HepG2 (cell line): ENCODE results near the gene FOCAD.

Experiments used
- EZH2 ChIP-seq: conservative IDR thresholded peaks from 2 replicates; pipeline ENCODE4 v1.6.1; 2012; ENCODE audit warnings: mild to moderate bottlenecking, low read depth, low read length, moderate library complexity
- GABPB1 ChIP-seq: IDR thresholded peaks from 2 replicates; pipeline ENCODE4 v1.6.1; 2016; ENCODE audit warnings: mild to moderate bottlenecking, missing genetic modification reagents, moderate library complexity, missing compliant biosample characterization
- KLF15 ChIP-seq: sonication (generic); formaldehyde crosslinking; IDR thresholded peaks from 2 replicates; pipeline ENCODE4 v1.8.1; 2023; ENCODE audit warnings: borderline replicate concordance, mild to moderate bottlenecking, inconsistent platforms, missing genetic modification reagents, mixed read lengths
- MLX ChIP-seq: IDR thresholded peaks from 2 replicates; pipeline ENCODE4 v1.6.1; 2016
- NCOA2 ChIP-seq: sonication (generic); formaldehyde crosslinking; IDR thresholded peaks from 2 replicates; pipeline ENCODE4 v1.8.0; 2022; ENCODE audit warnings: inconsistent platforms
- NFRKB ChIP-seq: fragments of 450-650 bp; IDR thresholded peaks from 2 replicates; pipeline ENCODE4 v1.6.1; 2017
- POLR2AphosphoS5 ChIP-seq: IDR thresholded peaks from 2 replicates; pipeline ENCODE4 v1.6.1; 2012; ENCODE audit warnings: low read depth, low read length
- SETDB1 ChIP-seq: sonication (generic); formaldehyde crosslinking; IDR thresholded peaks from 2 replicates; pipeline ENCODE4 v1.5.1; 2020; ENCODE audit warnings: missing genetic modification reagents, mild to moderate bottlenecking, borderline replicate concordance
- ZIK1 ChIP-seq: sonication (generic); formaldehyde crosslinking; IDR thresholded peaks from 2 replicates; pipeline ENCODE4 v1.5.0; 2020; ENCODE audit warnings: mild to moderate bottlenecking, low read depth, missing genetic modification reagents, borderline replicate concordance
- ZNF296 ChIP-seq: sonication (generic); formaldehyde crosslinking; conservative IDR thresholded peaks from 2 replicates; pipeline ENCODE4 v1.5.0; 2020; ENCODE audit warnings: mild to moderate bottlenecking, missing genetic modification reagents
- ZNF446 ChIP-seq: sonication (generic); formaldehyde crosslinking; IDR thresholded peaks from 2 replicates; pipeline ENCODE4 v1.5.0; 2020; ENCODE audit warnings: mild to moderate bottlenecking, missing genetic modification reagents
- ZZZ3 ChIP-seq: sonication (generic); formaldehyde crosslinking; IDR thresholded peaks from 2 replicates; pipeline ENCODE4 v1.4.0; 2020; ENCODE audit warnings: missing genetic modification reagents, mild to moderate bottlenecking, borderline replicate concordance
- TF ChIP-seq, protein P1 (sequence below): sonication (generic); formaldehyde crosslinking; IDR thresholded peaks from 2 replicates; pipeline ENCODE4 v1.5.0; 2020; ENCODE audit warnings: mild to moderate bottlenecking, missing genetic modification reagents, moderate library complexity

DNA sequence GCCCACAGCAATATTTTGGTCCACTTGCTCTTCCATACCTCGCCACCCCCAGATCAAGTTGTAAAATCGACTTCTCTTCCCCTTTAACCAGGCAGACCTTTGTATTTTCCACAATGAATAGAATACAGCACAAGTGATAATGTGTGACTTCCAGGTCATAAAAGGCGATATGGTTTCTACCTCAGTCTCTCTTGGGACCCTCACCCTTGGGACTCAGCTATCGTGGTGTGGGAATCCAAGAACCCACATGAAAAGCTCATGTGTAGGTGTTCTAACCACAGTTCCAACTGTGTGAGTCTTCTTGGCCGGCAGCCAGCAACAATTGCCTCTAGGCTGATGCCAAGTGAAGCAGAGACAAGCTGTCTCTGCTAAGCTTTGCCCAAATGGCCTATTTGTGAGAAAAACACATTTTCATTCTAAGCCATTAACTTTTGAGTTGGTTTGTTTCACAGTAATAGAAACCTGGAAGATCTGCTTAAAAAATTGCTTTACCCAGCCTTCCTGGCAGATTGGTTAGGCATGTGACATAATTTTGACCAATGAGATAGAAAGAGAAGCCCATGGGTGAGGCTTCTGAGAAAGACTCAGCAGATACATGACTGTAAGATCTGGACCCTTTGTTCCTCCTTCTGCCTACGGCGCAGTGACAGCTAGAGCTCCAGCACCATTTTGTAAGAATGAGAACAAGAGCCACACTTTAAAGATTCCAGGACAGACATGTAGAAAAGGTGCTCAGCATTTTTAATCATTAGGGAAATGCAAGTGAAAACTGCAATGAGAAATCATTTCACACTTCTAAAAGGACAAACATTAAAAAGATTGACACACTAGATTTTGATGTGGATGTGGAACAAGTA, 43.5 kb upstream of the FOCAD start:
- no peak for TF ChIP-seq EZH2
- no peak for TF ChIP-seq ZZZ3
- TF ChIP-seq ZIK1 (CRISPR knock-in tag): no peak
- no peak for TF ChIP-seq ZNF296 (CRISPR knock-in tag)
- no peak for TF ChIP-seq ZNF446
- TF ChIP-seq, protein P1, sequence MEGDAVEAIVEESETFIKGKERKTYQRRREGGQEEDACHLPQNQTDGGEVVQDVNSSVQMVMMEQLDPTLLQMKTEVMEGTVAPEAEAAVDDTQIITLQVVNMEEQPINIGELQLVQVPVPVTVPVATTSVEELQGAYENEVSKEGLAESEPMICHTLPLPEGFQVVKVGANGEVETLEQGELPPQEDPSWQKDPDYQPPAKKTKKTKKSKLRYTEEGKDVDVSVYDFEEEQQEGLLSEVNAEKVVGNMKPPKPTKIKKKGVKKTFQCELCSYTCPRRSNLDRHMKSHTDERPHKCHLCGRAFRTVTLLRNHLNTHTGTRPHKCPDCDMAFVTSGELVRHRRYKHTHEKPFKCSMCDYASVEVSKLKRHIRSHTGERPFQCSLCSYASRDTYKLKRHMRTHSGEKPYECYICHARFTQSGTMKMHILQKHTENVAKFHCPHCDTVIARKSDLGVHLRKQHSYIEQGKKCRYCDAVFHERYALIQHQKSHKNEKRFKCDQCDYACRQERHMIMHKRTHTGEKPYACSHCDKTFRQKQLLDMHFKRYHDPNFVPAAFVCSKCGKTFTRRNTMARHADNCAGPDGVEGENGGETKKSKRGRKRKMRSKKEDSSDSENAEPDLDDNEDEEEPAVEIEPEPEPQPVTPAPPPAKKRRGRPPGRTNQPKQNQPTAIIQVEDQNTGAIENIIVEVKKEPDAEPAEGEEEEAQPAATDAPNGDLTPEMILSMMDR (CRISPR knock-in tag): no peak
- TF ChIP-seq KLF15 (CRISPR knock-in tag): no peak
- TF ChIP-seq POLR2AphosphoS5: no peak
- no peak for TF ChIP-seq NCOA2 (CRISPR knock-in tag)
- TF ChIP-seq SETDB1 (CRISPR knock-in tag): no peak
- no peak for TF ChIP-seq GABPB1 (CRISPR knock-in tag)
- TF ChIP-seq MLX: no peak
- TF ChIP-seq NFRKB: no peak
